ENCODE measurements around the gene GPI. TPM values are rescaled to one million over a fixed set of nuclear protein-coding genes. Genes with fewer than 3 reads are reported as not detected.

The GPI gene
- total and polyA plus RNA-seq, 2 donors (not counting 3 experiments of a cell fraction or from before 2014, with no cell fraction given), result 131 to 273 TPM

DNA sequence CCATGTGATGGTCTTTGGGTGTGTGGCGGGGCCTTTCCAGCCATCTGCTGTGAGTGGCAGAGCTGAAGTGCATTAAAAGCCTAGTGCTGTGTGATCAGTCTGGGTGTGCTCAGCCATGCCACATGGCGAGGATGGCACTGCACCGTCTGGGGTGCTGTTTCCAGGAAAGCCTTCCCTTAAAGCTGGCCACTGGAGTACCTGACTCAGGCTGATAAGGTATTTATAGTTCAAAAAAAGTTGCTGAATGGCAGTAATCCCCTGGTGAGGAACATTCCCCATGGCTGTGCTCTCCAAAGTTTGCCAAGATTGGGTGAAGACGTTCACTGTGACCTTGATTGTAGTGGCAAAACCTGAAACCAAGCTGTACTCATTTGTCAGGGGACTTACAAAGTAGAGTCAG is 6.0 kb downstream of the GPI start:
- H3K36me3 ChIP-seq (ENCODE audit: control insufficient read depth in 2 of 2, extremely low read depth in 1 of 2, insufficient read depth in 2 of 2, low read length in 2 of 2), result peaks cover 6 to 23% of the 10 kb centered on the region in 2 experiments
- TF ChIP-seq EZH2 (IDR thresholded peaks at IDR 0.05; ENCODE audit: borderline replicate concordance, low read depth, low read length, severe bottlenecking) (no peak), MAX (IDR thresholded peaks at IDR 0.05; ENCODE audit: insufficient read depth, insufficient read length) (no peak), FOS (IDR thresholded peaks at IDR 0.05; ENCODE audit: borderline replicate concordance, insufficient read depth, low read length) (no peak), POLR2AphosphoS5 (IDR thresholded peaks at IDR 0.05; ENCODE audit: insufficient read depth, low read depth, low read length) (no peak)
- CTCF ChIA-PET, result no interaction called here
- intact Hi-C loops (cut with micrococcal nuclease) (no loop called here), dilution Hi-C loops (cut with MboI; ENCODE audit: extremely low pct_ligation_motif_present, low sequenced_read_pairs) (no loop called here)
- BruUV-seq (replicated peaks), result no TSS peak
- no peak overlapping the region for H3K4me2 ChIP-seq (ENCODE audit: insufficient read depth, low read length)
- peaks cover 5% of the 10 kb centered on the region for H3K4me1 ChIP-seq (ENCODE audit: control insufficient read depth, extremely low read depth, insufficient read depth, low read length)
- H2AFZ ChIP-seq (ENCODE audit: low read depth, low read length), result no peak overlapping the region
- no peaks in the 10 kb centered on the region for H3K27me3 ChIP-seq (ENCODE audit: control insufficient read depth in 2 of 2, insufficient read depth in 2 of 2, low read length in 2 of 2)
- H3K27ac ChIP-seq (ENCODE audit: insufficient read depth, low read depth, low read length), result no peak overlapping the region
- FAIRE-seq, result no peak
- no peak for DNase-seq (ENCODE audit: low read depth, low spot score)
- H3K79me2 ChIP-seq (ENCODE audit: control insufficient read depth, insufficient read depth, low read length), result peaks cover 28% of the 10 kb centered on the region
- H3K9ac ChIP-seq (replicated peaks; ENCODE audit: extremely low read depth, insufficient read depth, low read length), result no peak overlapping the region
- no peaks in the 10 kb centered on the region for H4K20me1 ChIP-seq (replicated peaks; ENCODE audit: control insufficient read depth, extremely low read depth, insufficient read depth, low read length)
- no peaks in the 10 kb centered on the region for H3K9me3 ChIP-seq (replicated peaks; ENCODE audit: control insufficient read depth, insufficient read depth, low read length)
- POLR2A ChIA-PET, result no interaction called here
- no peaks in the 10 kb centered on the region for H3K9me1 ChIP-seq (replicated peaks; ENCODE audit: control insufficient read depth, extremely low read depth, insufficient read depth, low read length)
- H3K4me3 ChIP-seq (replicated peaks in 1 of 3; ENCODE audit: insufficient read depth in 1 of 3, low read depth in 1 of 3, low read length in 3 of 3), result no peak overlapping the region

DNA sequence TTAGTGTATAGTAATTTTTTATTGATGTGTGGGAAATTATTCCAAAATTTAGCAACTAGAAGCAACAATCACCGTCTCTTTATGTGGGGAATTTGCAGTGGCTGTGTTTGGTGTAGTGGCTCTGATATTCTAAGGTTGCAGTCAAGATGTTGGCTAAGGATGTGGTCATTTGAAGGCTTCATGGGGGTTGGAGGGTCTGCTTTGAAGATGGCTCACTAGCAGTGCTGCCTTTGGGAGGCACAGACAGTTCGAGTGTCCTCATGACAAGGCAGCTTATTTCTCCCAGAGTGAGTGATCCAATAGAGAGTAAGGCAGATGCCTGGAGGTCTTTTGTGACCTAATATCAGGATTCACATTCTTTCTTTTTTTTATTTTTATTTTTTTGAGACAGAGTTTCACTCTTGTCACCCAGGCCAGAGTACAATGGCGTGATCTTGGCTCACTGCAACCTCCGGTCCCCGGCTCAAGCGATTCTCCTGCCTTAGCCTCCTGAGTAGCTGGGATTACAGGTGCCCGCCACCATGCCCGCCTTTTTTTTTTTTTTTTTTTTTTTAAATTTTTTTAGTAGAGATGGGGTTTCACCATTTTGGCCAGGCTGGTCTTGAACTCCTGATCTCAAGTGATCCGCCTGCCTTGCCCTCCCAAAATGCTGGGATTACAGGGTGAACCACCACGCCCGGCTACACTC is 8.7 kb downstream of the GPI start:
- TF ChIP-seq EZH2 (IDR thresholded peaks at IDR 0.05; ENCODE audit: borderline replicate concordance, low read depth, low read length, severe bottlenecking), result no peak
- no peak for TF ChIP-seq POLR2AphosphoS5 (IDR thresholded peaks at IDR 0.05; ENCODE audit: insufficient read depth, low read depth, low read length)
- no peak for TF ChIP-seq POLR2A (IDR thresholded peaks at IDR 0.05; ENCODE audit: low read depth, low read length)
- no peak for TF ChIP-seq CTCF (IDR thresholded peaks at IDR 0.05; ENCODE audit: extremely low read depth in 1 of 2, insufficient read depth in 1 of 2, low read depth in 1 of 2, low read length in 2 of 2)
- TF ChIP-seq MAX (IDR thresholded peaks at IDR 0.05; ENCODE audit: insufficient read depth, insufficient read length), result no peak
- TF ChIP-seq FOS (IDR thresholded peaks at IDR 0.05; ENCODE audit: borderline replicate concordance, insufficient read depth, low read length), result no peak
- TF ChIP-seq GATA2 (IDR thresholded peaks at IDR 0.05; ENCODE audit: insufficient read depth, insufficient read length, low read depth, low read length), result no peak
- TF ChIP-seq MYC (IDR thresholded peaks at IDR 0.05; ENCODE audit: low read depth, low read length), result no peak
- no peak for TF ChIP-seq JUN (IDR thresholded peaks at IDR 0.05; ENCODE audit: borderline replicate concordance, insufficient read depth, insufficient read length, low read depth)
- H3K4me1 ChIP-seq (ENCODE audit: control insufficient read depth, extremely low read depth, insufficient read depth, low read length), result no peaks in the 10 kb centered on the region
- H4K20me1 ChIP-seq (replicated peaks; ENCODE audit: control insufficient read depth, extremely low read depth, insufficient read depth, low read length), result no peaks in the 10 kb centered on the region
- H3K27me3 ChIP-seq (ENCODE audit: control insufficient read depth in 2 of 2, insufficient read depth in 2 of 2, low read length in 2 of 2), result no peaks in the 10 kb centered on the region
- H3K4me3 ChIP-seq (replicated peaks in 1 of 3; ENCODE audit: insufficient read depth in 1 of 3, low read depth in 1 of 3, low read length in 3 of 3), result no peak overlapping the region
- H3K4me2 ChIP-seq (ENCODE audit: insufficient read depth, low read length), result no peak overlapping the region
- peaks cover 5 to 24% of the 10 kb centered on the region in 2 experiments for H3K36me3 ChIP-seq (ENCODE audit: control insufficient read depth in 2 of 2, extremely low read depth in 1 of 2, insufficient read depth in 2 of 2, low read length in 2 of 2)
- H3K9ac ChIP-seq (replicated peaks; ENCODE audit: extremely low read depth, insufficient read depth, low read length), result no peak overlapping the region
- no peak overlapping the region for H2AFZ ChIP-seq (ENCODE audit: low read depth, low read length)
- FAIRE-seq (no peak), DNase-seq (ENCODE audit: low read depth, low spot score) (no peak)
- dilution Hi-C loops (cut with MboI; ENCODE audit: extremely low pct_ligation_motif_present, low sequenced_read_pairs) (no loop called here), intact Hi-C loops (cut with micrococcal nuclease) (no loop called here)
- BruUV-seq (replicated peaks), result no TSS peak
- no peaks in the 10 kb centered on the region for H3K9me3 ChIP-seq (replicated peaks; ENCODE audit: control insufficient read depth, insufficient read depth, low read length)
- no peaks in the 10 kb centered on the region for H3K9me1 ChIP-seq (replicated peaks; ENCODE audit: control insufficient read depth, extremely low read depth, insufficient read depth, low read length)
- peaks cover 5% of the 10 kb centered on the region for H3K79me2 ChIP-seq (ENCODE audit: control insufficient read depth, insufficient read depth, low read length)
- H3K27ac ChIP-seq (ENCODE audit: insufficient read depth, low read depth, low read length), result no peak overlapping the region
- CTCF ChIA-PET, result interaction anchor here (0.8 kb wide), 1 partner anchor 57 kb away, joined by 3 read pairs; no protein-coding TSS in a partner anchor
- POLR2A ChIA-PET, result no interaction called here
